Panc1 (cell line): ENCODE results near the gene MTOR. TPM values are rescaled to one million over a fixed set of nuclear protein-coding genes. Genes with fewer than 3 reads are reported as not detected.

Source experiments
- ATAC-seq: fragments of 200-7000 bp; cut with Tn5 transposase; 2 replicates; pipeline ENCODE4 v1.9.1; 2020; ENCODE audit warnings: mild to moderate bottlenecking, moderate library complexity
- BruUV-seq: library from RNA; stranded (reverse); fragments of 400-500 nt; replicated peaks from 2 replicates; lab custom pipeline; 2021; lab: Mats Ljungman, UMichigan
- CTCF ChIA-PET: fragments of 300-600 bp; sonication (Branson Sonifier 250); formaldehyde crosslinking; loops from one replicate; lab custom pipeline; 2022; ENCODE audit warnings: antibody characterized with exemption; lab: Charles Lee
- POLR2A ChIA-PET: fragments of 300-600 bp; sonication (Branson Sonifier 250); formaldehyde crosslinking; loops from one replicate; lab custom pipeline; 2022; ENCODE audit warnings: antibody characterized with exemption; lab: Charles Lee
- DNase-seq: peaks from one replicate; pipeline ENCODE4 v3.0.0-alpha.2; 2010; ENCODE audit warnings: low read depth, low spot score
- H3K27ac ChIP-seq: 2 replicates; pipeline ENCODE4 v1.5.1; 2011; ENCODE audit warnings: mild to moderate bottlenecking, low read length, inconsistent platforms
- H3K27me3 ChIP-seq: fragments of 200-500 bp; sonication (Bioruptor generic); 2 replicates; pipeline ENCODE4 v1.6.0; 2014; ENCODE audit warnings: low read length, inconsistent platforms; ENCODE audit not compliant: control insufficient read depth, insufficient read depth
- H3K36me3 ChIP-seq: fragments of 200-500 bp; sonication (Bioruptor generic); 2 replicates; pipeline ENCODE4 v1.5.1; 2014; ENCODE audit warnings: inconsistent platforms, mild to moderate bottlenecking, low read length, moderate library complexity; ENCODE audit not compliant: control insufficient read depth, insufficient read depth
- H3K4me1 ChIP-seq: 2 replicates; pipeline ENCODE4 v1.5.1; 2011; ENCODE audit warnings: inconsistent platforms, mild to moderate bottlenecking, low read length, moderate library complexity; ENCODE audit not compliant: control insufficient read depth, insufficient read depth
- H3K4me3 ChIP-seq, 2 experiments: 2 replicates each; pipeline ENCODE4 v1.5.1; 2011 to 2012; ENCODE audit warnings: low read depth in 2 of 2, low read length in 2 of 2, mild to moderate bottlenecking in 2 of 2, inconsistent platforms in 1 of 2, moderate library complexity in 1 of 2
- H3K9me3 ChIP-seq: fragments of 200-500 bp; sonication (Bioruptor generic); 2 replicates; pipeline ENCODE4 v1.5.1; 2014; ENCODE audit warnings: low read depth, mild to moderate bottlenecking, inconsistent platforms, low read length, moderate library complexity; ENCODE audit not compliant: control insufficient read depth, insufficient read depth
- CTCF ChIP-seq: fragments of 450-650 bp; IDR thresholded peaks from 2 replicates; pipeline ENCODE4 v1.5.1; 2017; ENCODE audit warnings: mild to moderate bottlenecking
- POLR2AphosphoS5 ChIP-seq: IDR thresholded peaks from 2 replicates; pipeline ENCODE4 v1.6.1; 2012; ENCODE audit warnings: mild to moderate bottlenecking, low read depth, low read length, moderate library complexity
- SIN3A ChIP-seq: IDR thresholded peaks from 2 replicates; pipeline ENCODE4 v1.6.1; 2012; ENCODE audit warnings: low read depth, mild to moderate bottlenecking, low read length, moderate library complexity, borderline replicate concordance; ENCODE audit not compliant: insufficient read depth
- TCF7L2 ChIP-seq: IDR thresholded peaks from 2 replicates; pipeline ENCODE4 v1.6.1; 2011; ENCODE audit warnings: mild to moderate bottlenecking, low read depth, low read length, inconsistent platforms
- in situ Hi-C: cut with HindIII; loops from 2 replicates; pipeline ENCODE4 v1.10.0; 2016; ENCODE audit warnings: low sequenced_read_pairs, low pct_unique_long_range_greater_than_20kb
- intact Hi-C: fragments of 100-400 bp; cut with micrococcal nuclease; formaldehyde crosslinking; loops from one replicate; pipeline ENCODE4 v1.10.0; 2022; ENCODE audit not compliant: unreplicated experiment
- total RNA-seq: library from RNA; stranded (reverse); gene quantifications from one replicate; pipeline ENCODE4 v1.2.1, GENCODE V29; 2021; ENCODE audit not compliant: unreplicated experiment
- TF ChIP-seq, protein P1 (sequence below), 2 experiments: IDR thresholded peaks; 2 replicates each; pipeline ENCODE4 v1.6.1; 2011 to 2012; ENCODE audit warnings: low read depth in 2 of 2, control low read depth in 1 of 2, low read length in 1 of 2, mild to moderate bottlenecking in 1 of 2, moderate library complexity in 1 of 2; ENCODE audit not compliant: insufficient read depth in 1 of 2

MTOR gene
- total RNA-seq, 1 experiment from 2014 or later: 71.2 TPM

DNA sequence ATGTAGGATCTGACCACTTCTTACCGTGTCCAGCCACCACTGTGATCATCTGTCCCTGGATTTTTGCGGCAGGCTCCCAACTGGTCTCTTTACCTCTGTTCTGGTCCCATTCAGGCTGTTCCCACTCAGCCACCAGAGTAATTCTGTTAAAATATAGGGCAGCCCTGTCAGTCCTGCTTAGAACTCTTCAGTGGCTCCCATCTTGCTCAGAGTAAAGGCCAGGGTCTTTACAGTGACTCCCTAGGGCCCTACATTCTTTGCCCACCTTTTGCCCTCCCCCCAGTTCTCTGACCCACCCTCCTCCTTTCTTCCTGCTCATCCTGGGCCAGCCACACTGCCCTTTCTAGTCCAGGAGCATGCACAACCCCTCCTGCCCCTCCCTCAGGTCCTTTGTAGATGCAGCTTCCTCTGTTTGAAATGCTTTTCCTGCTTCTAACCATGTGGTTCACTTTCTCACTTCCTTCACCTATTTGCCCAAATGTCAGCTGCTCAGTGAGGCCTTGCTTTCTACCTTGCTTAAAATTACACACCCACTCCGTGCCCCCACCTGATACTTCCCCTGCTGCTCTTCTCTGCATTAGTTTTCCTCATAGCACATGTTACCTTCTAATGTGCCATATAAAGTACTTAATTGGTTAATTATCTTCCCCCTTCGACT lies 18.5 kb upstream of the MTOR start:
- ATAC-seq (no peak), DNase-seq (no peak)
- TF ChIP-seq, protein P1, sequence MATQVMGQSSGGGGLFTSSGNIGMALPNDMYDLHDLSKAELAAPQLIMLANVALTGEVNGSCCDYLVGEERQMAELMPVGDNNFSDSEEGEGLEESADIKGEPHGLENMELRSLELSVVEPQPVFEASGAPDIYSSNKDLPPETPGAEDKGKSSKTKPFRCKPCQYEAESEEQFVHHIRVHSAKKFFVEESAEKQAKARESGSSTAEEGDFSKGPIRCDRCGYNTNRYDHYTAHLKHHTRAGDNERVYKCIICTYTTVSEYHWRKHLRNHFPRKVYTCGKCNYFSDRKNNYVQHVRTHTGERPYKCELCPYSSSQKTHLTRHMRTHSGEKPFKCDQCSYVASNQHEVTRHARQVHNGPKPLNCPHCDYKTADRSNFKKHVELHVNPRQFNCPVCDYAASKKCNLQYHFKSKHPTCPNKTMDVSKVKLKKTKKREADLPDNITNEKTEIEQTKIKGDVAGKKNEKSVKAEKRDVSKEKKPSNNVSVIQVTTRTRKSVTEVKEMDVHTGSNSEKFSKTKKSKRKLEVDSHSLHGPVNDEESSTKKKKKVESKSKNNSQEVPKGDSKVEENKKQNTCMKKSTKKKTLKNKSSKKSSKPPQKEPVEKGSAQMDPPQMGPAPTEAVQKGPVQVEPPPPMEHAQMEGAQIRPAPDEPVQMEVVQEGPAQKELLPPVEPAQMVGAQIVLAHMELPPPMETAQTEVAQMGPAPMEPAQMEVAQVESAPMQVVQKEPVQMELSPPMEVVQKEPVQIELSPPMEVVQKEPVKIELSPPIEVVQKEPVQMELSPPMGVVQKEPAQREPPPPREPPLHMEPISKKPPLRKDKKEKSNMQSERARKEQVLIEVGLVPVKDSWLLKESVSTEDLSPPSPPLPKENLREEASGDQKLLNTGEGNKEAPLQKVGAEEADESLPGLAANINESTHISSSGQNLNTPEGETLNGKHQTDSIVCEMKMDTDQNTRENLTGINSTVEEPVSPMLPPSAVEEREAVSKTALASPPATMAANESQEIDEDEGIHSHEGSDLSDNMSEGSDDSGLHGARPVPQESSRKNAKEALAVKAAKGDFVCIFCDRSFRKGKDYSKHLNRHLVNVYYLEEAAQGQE (IDR thresholded peaks at IDR 0.05; ENCODE audit: insufficient read depth in 1 of 2, low read depth in 2 of 2, low read length in 1 of 2): no peak
- TF ChIP-seq TCF7L2 (no peak), POLR2AphosphoS5 (no peak), CTCF (no peak), SIN3A (no peak)
- BruUV-seq: no TSS peak
- H3K4me3 ChIP-seq: no peak overlapping the region
- H3K27me3 ChIP-seq: no peaks in the 10 kb centered on the region
- no peaks in the 10 kb centered on the region for H3K9me3 ChIP-seq
- intact Hi-C loops (no loop called here), in situ Hi-C loops (no loop called here)
- CTCF ChIA-PET: no interaction called here
- H3K27ac ChIP-seq: no peak overlapping the region
- no peaks in the 10 kb centered on the region for H3K4me1 ChIP-seq
- no peaks in the 10 kb centered on the region; the same call in 1 of the 2 replicates for H3K36me3 ChIP-seq
- POLR2A ChIA-PET: no interaction called here

GRCh38 chr1:11279630-11280029 lies 17.3 kb upstream of the MTOR start:
- no peak for ATAC-seq
- Histone ChIP-seq H3K4me3 (no peak overlapping the region), H3K27ac (no peak overlapping the region), H3K9me3 (no peaks in the 10 kb centered on the region), H3K36me3 (no peaks in the 10 kb centered on the region; the same call in 1 of the 2 replicates), H3K4me1 (peaks cover 9% of the 10 kb centered on the region; the same call in 1 of the 2 replicates), H3K27me3 (no peaks in the 10 kb centered on the region)
- no peak for DNase-seq
- CTCF ChIA-PET: no interaction called here
- POLR2A ChIA-PET: no interaction called here
- TF ChIP-seq, protein P1 (IDR thresholded peaks at IDR 0.05; ENCODE audit: insufficient read depth in 1 of 2, low read depth in 2 of 2, low read length in 1 of 2): no peak
- no peak for TF ChIP-seq TCF7L2
- TF ChIP-seq SIN3A: no peak
- no peak for TF ChIP-seq POLR2AphosphoS5
- TF ChIP-seq CTCF: no peak
- intact Hi-C loops (no loop called here), in situ Hi-C loops (no loop called here)
- BruUV-seq: no TSS peak
